Thyroid gland (tissue), 4 donors: ENCODE results near the gene SLC7A1.

ENCODE experiments used
- POLR2A ChIP-seq, 2 donors: fragments of 450-650 bp; IDR thresholded peaks; one replicate each; pipeline ENCODE4 v1.6.1; 2017; ENCODE audit warnings: antibody characterized with exemption in 2 of 2, mild to moderate bottlenecking in 2 of 2, moderate library complexity in 1 of 2
- TF ChIP-seq, protein P1 (sequence below), 6 experiments: fragments of 200-600 bp in 3 of 6; fragments of 450-650 bp in 3 of 6; sonication (generic) in 3 of 6; IDR thresholded peaks; one replicate each; pipeline ENCODE4 v1.5.1; 2016 to 2019; ENCODE audit warnings: antibody characterized with exemption in 6 of 6, mild to moderate bottlenecking in 2 of 6, inconsistent platforms in 1 of 6, moderate library complexity in 1 of 6

DNA sequence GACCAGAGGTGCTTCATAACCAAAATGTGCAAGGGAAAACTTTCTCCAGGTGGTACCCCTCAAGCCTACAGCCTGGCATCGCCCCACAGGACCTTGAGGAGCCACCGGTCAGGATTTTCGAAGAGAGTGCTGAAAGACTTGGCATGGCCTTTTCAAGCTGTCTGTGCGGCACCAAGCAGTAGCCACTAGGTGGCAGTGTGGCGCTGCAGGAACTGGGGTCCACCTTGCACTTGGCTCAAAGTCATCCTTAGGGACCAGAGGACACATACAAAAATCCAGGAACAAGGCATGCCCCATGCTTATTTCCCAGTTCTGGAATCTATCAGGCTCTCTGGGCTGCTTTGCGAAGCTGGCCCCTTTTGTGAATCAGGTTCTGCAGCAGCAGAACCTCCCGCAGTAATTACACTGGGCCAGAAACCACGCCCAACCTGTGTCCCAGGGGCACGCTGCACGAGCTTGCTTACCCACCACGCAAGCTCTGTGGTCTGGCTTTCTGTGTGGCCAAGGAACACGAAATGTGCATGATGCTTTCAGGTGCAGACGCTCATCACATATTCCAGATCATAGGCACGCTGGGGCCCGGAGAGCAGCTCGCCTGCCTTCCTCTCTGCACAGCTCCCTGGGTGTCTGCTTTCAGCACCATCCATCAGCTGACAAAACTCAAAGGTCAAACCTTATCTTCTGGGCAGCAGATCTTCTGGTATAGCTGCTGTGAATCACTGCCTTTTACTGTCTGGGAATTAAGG is 87.2 kb downstream of the SLC7A1 start:
- TF ChIP-seq, protein P1, sequence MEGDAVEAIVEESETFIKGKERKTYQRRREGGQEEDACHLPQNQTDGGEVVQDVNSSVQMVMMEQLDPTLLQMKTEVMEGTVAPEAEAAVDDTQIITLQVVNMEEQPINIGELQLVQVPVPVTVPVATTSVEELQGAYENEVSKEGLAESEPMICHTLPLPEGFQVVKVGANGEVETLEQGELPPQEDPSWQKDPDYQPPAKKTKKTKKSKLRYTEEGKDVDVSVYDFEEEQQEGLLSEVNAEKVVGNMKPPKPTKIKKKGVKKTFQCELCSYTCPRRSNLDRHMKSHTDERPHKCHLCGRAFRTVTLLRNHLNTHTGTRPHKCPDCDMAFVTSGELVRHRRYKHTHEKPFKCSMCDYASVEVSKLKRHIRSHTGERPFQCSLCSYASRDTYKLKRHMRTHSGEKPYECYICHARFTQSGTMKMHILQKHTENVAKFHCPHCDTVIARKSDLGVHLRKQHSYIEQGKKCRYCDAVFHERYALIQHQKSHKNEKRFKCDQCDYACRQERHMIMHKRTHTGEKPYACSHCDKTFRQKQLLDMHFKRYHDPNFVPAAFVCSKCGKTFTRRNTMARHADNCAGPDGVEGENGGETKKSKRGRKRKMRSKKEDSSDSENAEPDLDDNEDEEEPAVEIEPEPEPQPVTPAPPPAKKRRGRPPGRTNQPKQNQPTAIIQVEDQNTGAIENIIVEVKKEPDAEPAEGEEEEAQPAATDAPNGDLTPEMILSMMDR (IDR thresholded peaks at IDR 0.05) = peak; percentile 89 to 98 (median 92)
- TF ChIP-seq POLR2A (IDR thresholded peaks at IDR 0.05) = no peak
